IMR-90 (cell line): ENCODE results near the gene ITGB1BP1. TPM values are rescaled to one million over a fixed set of nuclear protein-coding genes. Genes with fewer than 3 reads are reported as not detected.

Source experiments
- ATAC-seq: fragments of 200-7000 bp; cut with Tn5 transposase; 2 replicates; pipeline ENCODE4 v1.9.1; 2020; ENCODE audit warnings: low read depth, mild to moderate bottlenecking, moderate library complexity
- BruUV-seq: library from RNA; stranded (reverse); fragments of 400-500 nt; replicated peaks from 2 replicates; lab custom pipeline; 2021; lab: Mats Ljungman, UMichigan
- CTCF ChIA-PET: fragments of 300-600 bp; formaldehyde crosslinking; extraction: SDS; loops from one replicate; lab custom pipeline; 2021; ENCODE audit warnings: antibody characterized with exemption; lab: Yijun Ruan, JAX
- POLR2A ChIA-PET: fragments of 300-600 bp; sonication (Branson Sonifier 250); formaldehyde crosslinking; loops from one replicate; lab custom pipeline; 2022; ENCODE audit warnings: antibody characterized with exemption; ENCODE audit not compliant: unreplicated experiment; lab: Charles Lee
- DNase-seq: peaks from one replicate; pipeline ENCODE4 v3.0.0; 2013
- H2AFZ ChIP-seq: replicated peaks from 2 replicates; pipeline ENCODE3; 2013; ENCODE audit warnings: low read length, mild to moderate bottlenecking; ENCODE audit not compliant: poor library complexity
- H2AK5ac ChIP-seq: 2 replicates; pipeline ENCODE4 v1.6.1; 2013; ENCODE audit warnings: low read depth, low read length, inconsistent platforms
- H2AK9ac ChIP-seq: replicated peaks from 2 replicates; pipeline ENCODE3; 2013; ENCODE audit warnings: mild to moderate bottlenecking, low read depth, low read length, moderate library complexity; ENCODE audit not compliant: poor library complexity
- H2BK120ac ChIP-seq: 2 replicates; pipeline ENCODE4 v1.6.1; 2013; ENCODE audit warnings: low read depth, low read length, inconsistent platforms
- H2BK15ac ChIP-seq: 3 replicates; pipeline ENCODE4 v1.6.1; 2013; ENCODE audit warnings: low read depth, low read length, inconsistent platforms
- H2BK20ac ChIP-seq: 2 replicates; pipeline ENCODE4 v1.6.1; 2013; ENCODE audit warnings: low read depth, mild to moderate bottlenecking, inconsistent platforms, low read length, moderate library complexity
- H2BK5ac ChIP-seq: 2 replicates; pipeline ENCODE4 v1.6.1; 2013; ENCODE audit warnings: mild to moderate bottlenecking, low read depth, low read length, inconsistent platforms; ENCODE audit not compliant: poor library complexity, severe bottlenecking
- H3K14ac ChIP-seq: replicated peaks from 2 replicates; pipeline ENCODE4 v1.6.1; 2013; ENCODE audit warnings: low read depth, low read length, inconsistent platforms
- H3K18ac ChIP-seq: 2 replicates; pipeline ENCODE4 v1.6.1; 2013; ENCODE audit warnings: low read depth, low read length, control low read depth
- H3K23ac ChIP-seq: 2 replicates; pipeline ENCODE4 v1.6.1; 2013; ENCODE audit warnings: low read depth, low read length, inconsistent platforms
- H3K27ac ChIP-seq: 2 replicates; pipeline ENCODE4 v1.5.1; 2013; ENCODE audit warnings: mild to moderate bottlenecking, control low read depth, low read length; ENCODE audit not compliant: insufficient read depth
- H3K27me3 ChIP-seq: 2 replicates; pipeline ENCODE4 v1.6.1; 2013; ENCODE audit warnings: low read length; ENCODE audit not compliant: control insufficient read depth, insufficient read depth
- H3K36me3 ChIP-seq: 2 replicates; pipeline ENCODE4 v1.6.1; 2013; ENCODE audit warnings: low read length, mixed read lengths; ENCODE audit not compliant: control insufficient read depth, insufficient read depth
- H3K4ac ChIP-seq: 2 replicates; pipeline ENCODE4 v1.6.1; 2013; ENCODE audit warnings: low read depth, low read length, inconsistent platforms
- H3K4me1 ChIP-seq: 2 replicates; pipeline ENCODE4 v1.6.1; 2013; ENCODE audit warnings: low read length, mixed read lengths; ENCODE audit not compliant: control insufficient read depth, insufficient read depth
- H3K4me2 ChIP-seq: 2 replicates; pipeline ENCODE4 v1.6.1; 2013; ENCODE audit warnings: low read depth, mild to moderate bottlenecking, control low read depth, low read length, moderate library complexity
- H3K4me3 ChIP-seq: 2 replicates; pipeline ENCODE4 v1.5.1; 2013; ENCODE audit warnings: low read depth, mild to moderate bottlenecking, control low read depth, low read length, moderate library complexity; ENCODE audit not compliant: insufficient read depth
- H3K56ac ChIP-seq: 2 replicates; pipeline ENCODE4 v1.6.1; 2013; ENCODE audit warnings: low read length, inconsistent platforms; ENCODE audit not compliant: insufficient read depth; ENCODE audit errors: extremely low read depth
- H3K79me1 ChIP-seq, 2 experiments: 2 replicates each; pipeline ENCODE4 v1.6.1; 2013; ENCODE audit warnings: low read length in 2 of 2, inconsistent platforms in 1 of 2, low read depth in 1 of 2
- H3K9ac ChIP-seq: 2 replicates; pipeline ENCODE4 v1.6.1; 2013; ENCODE audit warnings: low read depth, low read length, control low read depth
- H3K9me1 ChIP-seq: 2 replicates; pipeline ENCODE4 v1.6.1; 2013; ENCODE audit warnings: low read length, inconsistent platforms; ENCODE audit not compliant: insufficient read depth
- H3K9me3 ChIP-seq: 2 replicates; pipeline ENCODE4 v1.6.1; 2013; ENCODE audit warnings: low read length; ENCODE audit not compliant: control insufficient read depth, insufficient read depth
- H4K20me1 ChIP-seq: 2 replicates; pipeline ENCODE4 v1.6.1; 2013; ENCODE audit warnings: low read length, inconsistent platforms; ENCODE audit not compliant: insufficient read depth
- H4K5ac ChIP-seq: 2 replicates; pipeline ENCODE4 v1.6.1; 2013; ENCODE audit warnings: mild to moderate bottlenecking, low read depth, low read length, control low read depth
- H4K8ac ChIP-seq, 2 experiments: 2 replicates each; pipeline ENCODE4 v1.6.1; 2013; ENCODE audit warnings: low read depth in 2 of 2, low read length in 2 of 2, control low read depth in 1 of 2, inconsistent platforms in 1 of 2
- H4K91ac ChIP-seq: 2 replicates; pipeline ENCODE4 v1.6.1; 2013; ENCODE audit warnings: low read depth, low read length, inconsistent platforms; ENCODE audit not compliant: insufficient read depth
- BHLHE40 ChIP-seq: fragments of 150-350 bp; IDR thresholded peaks from 2 replicates; pipeline ENCODE4 v1.6.1; 2016; ENCODE audit warnings: mild to moderate bottlenecking, low read depth, low read length
- CHD1 ChIP-seq: IDR thresholded peaks from 2 replicates; pipeline ENCODE4 v1.6.1; 2012; ENCODE audit warnings: low read depth, low read length, improper control_type of control experiment
- CTCF ChIP-seq: conservative IDR thresholded peaks from 2 replicates; pipeline ENCODE4 v1.5.1; 2012; ENCODE audit warnings: mild to moderate bottlenecking, low read depth, low read length, improper control_type of control experiment
- ELK1 ChIP-seq: fragments of 150-350 bp; IDR thresholded peaks from 2 replicates; pipeline ENCODE4 v1.6.1; 2016; ENCODE audit warnings: low read depth, mild to moderate bottlenecking, low read length, moderate library complexity, borderline replicate concordance
- MAFK ChIP-seq: IDR thresholded peaks from 2 replicates; pipeline ENCODE4 v1.6.1; 2012; ENCODE audit warnings: low read depth, low read length, improper control_type of control experiment
- MXI1 ChIP-seq: IDR thresholded peaks from 2 replicates; pipeline ENCODE4 v1.6.1; 2012; ENCODE audit warnings: low read depth, mild to moderate bottlenecking, low read length, moderate library complexity, borderline replicate concordance
- POLR2A ChIP-seq: IDR thresholded peaks from 2 replicates; pipeline ENCODE4 v1.6.1; 2012; ENCODE audit warnings: mild to moderate bottlenecking, low read depth, low read length
- RFX5 ChIP-seq: IDR thresholded peaks from 2 replicates; pipeline ENCODE4 v1.8.0; 2012; ENCODE audit warnings: low read depth, mild to moderate bottlenecking, low read length, moderate library complexity
- WGBS, 2 experiments: methylation state at CpG; one replicate each; pipeline versions ENCODE4 v1.1.5 to v1.1.7; 2013; ENCODE audit warnings: missing lambda C conversion rate in 2 of 2; ENCODE audit not compliant: insufficient read length in 1 of 2; ENCODE audit errors: extremely low coverage in 2 of 2; 5-methylcytosine and 5-hydroxymethylcytosine counted together
- dilution Hi-C: fragments of 300-500 bp; cut with HindIII; formaldehyde crosslinking; loops from one replicate; pipeline ENCODE4 v1.14.3; 2018; ENCODE audit warnings: low sequenced_read_pairs; ENCODE audit not compliant: unreplicated experiment
- in situ Hi-C: fragments of 300-500 bp; cut with MboI; formaldehyde crosslinking; loops from 3 replicates; pipeline ENCODE4 v1.14.3; 2019; ENCODE audit warnings: low sequenced_read_pairs, inconsistent platforms, mixed read lengths
- intact Hi-C: fragments of 100-400 bp; cut with micrococcal nuclease; formaldehyde crosslinking; loops from 2 replicates; pipeline ENCODE4 v1.10.0; 2022
- polyA plus RNA-seq, 3 experiments: library from polyadenylated mRNA; depleted of rRNA; stranded (reverse); fragments of >200 nt; gene quantifications; 2 replicates each; pipeline ENCODE4 v1.2.3, GENCODE V29; 2012; ENCODE audit warnings: low replicate concordance in 1 of 3
- total RNA-seq: library from RNA; depleted of rRNA; stranded (reverse); fragments of >200 nt; gene quantifications from 2 replicates; pipeline ENCODE4 v1.2.3, GENCODE V29; 2012

The ITGB1BP1 gene
- total and polyA plus RNA-seq, 2 of the 4 experiments (the other 2 are of a cell fraction), result 48.6 to 88.1 TPM

GRCh38 chr2:9422321-9423099 lies 818 bp downstream of the ITGB1BP1 start:
- H3K23ac ChIP-seq, result peak overlapping the region; percentile 100
- no TSS peak for BruUV-seq
- H2BK5ac ChIP-seq, result peak overlapping the region; percentile 99
- peak overlapping the region; percentile 84 for H3K4me3 ChIP-seq
- WGBS, 2 experiments, result 8% methylated on average over 30 of the region's 42 CpGs; no CpG with 5 or more reads in 1 of the 2 experiments
- peaks cover 27% of the 10 kb centered on the region; the same call in 1 of the 2 replicates for H4K20me1 ChIP-seq
- peak overlapping the region; percentile 27; the same call in 1 of the 2 replicates for H3K56ac ChIP-seq
- H3K9me3 ChIP-seq, result no peaks in the 10 kb centered on the region
- H2BK20ac ChIP-seq, result no peak overlapping the region
- peak overlapping the region; percentile 92 for H4K91ac ChIP-seq
- peak overlapping the region; percentile 98 for H2AFZ ChIP-seq
- peak overlapping the region; percentile 96 for H3K4ac ChIP-seq
- peak overlapping the region; percentile 53 for H3K18ac ChIP-seq
- TF ChIP-seq CTCF (no peak), CHD1 (no peak), BHLHE40 (no peak), RFX5 (no peak), MAFK (no peak), ELK1 (no peak), POLR2A (no peak), MXI1 (no peak)
- ATAC-seq (peak; percentile 15), DNase-seq (peak; percentile 33)
- peak overlapping the region; percentile 34 for H4K5ac ChIP-seq
- H2BK120ac ChIP-seq, result peak overlapping the region; percentile 74
- H3K27ac ChIP-seq, result peak overlapping the region; percentile 95
- H3K36me3 ChIP-seq, result no peaks in the 10 kb centered on the region; the same call in 1 of the 2 replicates
- dilution Hi-C loops, result no loop called here
- H4K8ac ChIP-seq, result peak overlapping the region; percentile 31 to 82
- H2BK15ac ChIP-seq, result peak overlapping the region; percentile 1; the same call in 1 of the 3 replicates
- ChIA-PET CTCF (no interaction called here), POLR2A (interaction anchor here (0.6 kb wide), 2 partner anchors 19 to 51 kb away, joined by 3 to 4 read pairs; no protein-coding TSS in a partner anchor)
- H3K27me3 ChIP-seq, result no peaks in the 10 kb centered on the region
- H2AK9ac ChIP-seq, result peak overlapping the region; percentile 99
- H3K9me1 ChIP-seq, result peaks cover 14% of the 10 kb centered on the region
- peaks cover 23 to 90% of the 10 kb centered on the region in 2 experiments for H3K79me1 ChIP-seq
- in situ Hi-C loops, result no loop called here
- intact Hi-C loops, result loop anchor here (1.0 to 5.0 kb wide), 3 partner anchors 208 to 280 kb away; partner anchors contain the start of genes ASAP2 and YWHAQ
- H3K4me1 ChIP-seq, result peaks cover 12% of the 10 kb centered on the region
- peak overlapping the region; percentile 99 for H3K14ac ChIP-seq
- H3K4me2 ChIP-seq, result peak overlapping the region; percentile 96
- H2AK5ac ChIP-seq, result peak overlapping the region; percentile 78
- H3K9ac ChIP-seq, result peak overlapping the region; percentile 88
